ENCODE results near the gene LIMA1. TPM values are rescaled to one million over a fixed set of nuclear protein-coding genes. Genes with fewer than 3 reads are reported as not detected.

Gene LIMA1
- total RNA-seq, 4 donors from 2014 or later, result 23.9 to 62.7 (median 37.2) TPM

GRCh38 chr12:50197297-50197727, 86.0 kb downstream of the LIMA1 start:
- H3K9me3 ChIP-seq, result no peaks in the 10 kb centered on the region
- H3K27me3 ChIP-seq, result no peaks in the 10 kb centered on the region
- no peak overlapping the region for H3K4me3 ChIP-seq
- intact Hi-C loops (cut with DNase I), result no loop called here
- 81% methylated on average over 5 of the region's 5 CpGs for WGBS
- peaks cover 0 to 11% (median 3%) of the 10 kb centered on the region in 4 donors for H3K4me1 ChIP-seq
- DNase-seq (ENCODE audit: extremely low spot score), result no peak
- TF ChIP-seq EP300 (IDR thresholded peaks at IDR 0.05) (no peak), CTCF (IDR thresholded peaks at IDR 0.05) (no peak), POLR2A (IDR thresholded peaks at IDR 0.05; ENCODE audit: low read depth) (no peak)
- no peak overlapping the region for H3K27ac ChIP-seq (replicated peaks in 1 of 4)
- peaks cover 21 to 87% (median 67%) of the 10 kb centered on the region in 4 donors for H3K36me3 ChIP-seq

GRCh38 chr12:50196537-50196936, 86.8 kb downstream of the LIMA1 start:
- Histone ChIP-seq H3K27me3 (no peaks in the 10 kb centered on the region), H3K27ac (replicated peaks in 1 of 4) (no peak overlapping the region), H3K4me3 (no peak overlapping the region), H3K9me3 (no peaks in the 10 kb centered on the region), H3K36me3 (peaks cover 29 to 87% (median 72%) of the 10 kb centered on the region in 4 donors), H3K4me1 (peaks cover 0 to 11% (median 3%) of the 10 kb centered on the region in 4 donors)
- intact Hi-C loops (cut with DNase I), result no loop called here
- DNase-seq (ENCODE audit: extremely low spot score), result no peak
- TF ChIP-seq POLR2AphosphoS5 (IDR thresholded peaks at IDR 0.05) (no peak), POLR2A (IDR thresholded peaks at IDR 0.05; ENCODE audit: low read depth) (no peak), CTCF (IDR thresholded peaks at IDR 0.05) (no peak), EP300 (IDR thresholded peaks at IDR 0.05) (no peak)
- WGBS, result 54% methylated on average over 4 of the region's 4 CpGs

- intact Hi-C loops (cut with DNase I), result no loop called here
- TF ChIP-seq CTCF (IDR thresholded peaks at IDR 0.05), result no peak
- TF ChIP-seq EP300 (IDR thresholded peaks at IDR 0.05), result no peak
- TF ChIP-seq POLR2A (IDR thresholded peaks at IDR 0.05; ENCODE audit: low read depth), result no peak
- no peak for TF ChIP-seq POLR2AphosphoS5 (IDR thresholded peaks at IDR 0.05)
- no peaks in the 10 kb centered on the region for H3K9me3 ChIP-seq
- H3K4me1 ChIP-seq, result peaks cover 0 to 11% (median 3%) of the 10 kb centered on the region in 4 donors
- H3K27me3 ChIP-seq, result no peaks in the 10 kb centered on the region
- peaks cover 31 to 88% (median 73%) of the 10 kb centered on the region in 4 donors for H3K36me3 ChIP-seq
- 78% methylated on average over 4 of the region's 4 CpGs for WGBS
- no peak for DNase-seq (ENCODE audit: extremely low spot score)
- H3K4me3 ChIP-seq, result no peak overlapping the region
- H3K27ac ChIP-seq (replicated peaks in 1 of 4), result no peak overlapping the region
Measured at GRCh38 chr12:50195832-50196231, 87.5 kb downstream of the LIMA1 start.

GRCh38 chr12:50192908-50193307, 90.4 kb downstream of the LIMA1 start:
- Histone ChIP-seq H3K4me3 (no peak overlapping the region), H3K36me3 (peaks cover 21 to 69% (median 51%) of the 10 kb centered on the region in 4 donors), H3K27me3 (no peaks in the 10 kb centered on the region), H3K27ac (replicated peaks in 1 of 4) (peak overlapping the region in 1 of 4 donors; percentile 4), H3K9me3 (no peaks in the 10 kb centered on the region), H3K4me1 (peaks cover 5 to 23% (median 13%) of the 10 kb centered on the region in 4 donors)
- TF ChIP-seq CTCF (IDR thresholded peaks at IDR 0.05) (no peak), POLR2AphosphoS5 (IDR thresholded peaks at IDR 0.05) (no peak), EP300 (IDR thresholded peaks at IDR 0.05) (no peak), POLR2A (IDR thresholded peaks at IDR 0.05; ENCODE audit: low read depth) (no peak)
- WGBS, result 81% methylated on average over 5 of the region's 5 CpGs
- DNase-seq (ENCODE audit: extremely low spot score), result no peak
- intact Hi-C loops (cut with DNase I), result no loop called here

GRCh38 chr12:50192236-50192635, 91.1 kb downstream of the LIMA1 start:
- Histone ChIP-seq H3K4me3 (no peak overlapping the region), H3K9me3 (no peaks in the 10 kb centered on the region), H3K27ac (replicated peaks in 1 of 4) (peak overlapping the region in 1 of 4 donors; percentile 4), H3K27me3 (no peaks in the 10 kb centered on the region), H3K4me1 (peaks cover 12 to 28% (median 20%) of the 10 kb centered on the region in 4 donors), H3K36me3 (peaks cover 21 to 62% (median 49%) of the 10 kb centered on the region in 4 donors)
- DNase-seq (ENCODE audit: extremely low spot score), result no peak
- intact Hi-C loops (cut with DNase I), result no loop called here
- 92% methylated on average over 4 of the region's 4 CpGs for WGBS
- no peak for TF ChIP-seq POLR2A (IDR thresholded peaks at IDR 0.05; ENCODE audit: low read depth)
- no peak for TF ChIP-seq CTCF (IDR thresholded peaks at IDR 0.05)
- no peak for TF ChIP-seq POLR2AphosphoS5 (IDR thresholded peaks at IDR 0.05)
- no peak for TF ChIP-seq EP300 (IDR thresholded peaks at IDR 0.05)
